ENCODE results near the gene HUS1B.
"Not testable (repeated sequence)": the region's sequence is repeated elsewhere in the genome, so short reads cannot be mapped to it uniquely, and the experiment has no call there.

DNA sequence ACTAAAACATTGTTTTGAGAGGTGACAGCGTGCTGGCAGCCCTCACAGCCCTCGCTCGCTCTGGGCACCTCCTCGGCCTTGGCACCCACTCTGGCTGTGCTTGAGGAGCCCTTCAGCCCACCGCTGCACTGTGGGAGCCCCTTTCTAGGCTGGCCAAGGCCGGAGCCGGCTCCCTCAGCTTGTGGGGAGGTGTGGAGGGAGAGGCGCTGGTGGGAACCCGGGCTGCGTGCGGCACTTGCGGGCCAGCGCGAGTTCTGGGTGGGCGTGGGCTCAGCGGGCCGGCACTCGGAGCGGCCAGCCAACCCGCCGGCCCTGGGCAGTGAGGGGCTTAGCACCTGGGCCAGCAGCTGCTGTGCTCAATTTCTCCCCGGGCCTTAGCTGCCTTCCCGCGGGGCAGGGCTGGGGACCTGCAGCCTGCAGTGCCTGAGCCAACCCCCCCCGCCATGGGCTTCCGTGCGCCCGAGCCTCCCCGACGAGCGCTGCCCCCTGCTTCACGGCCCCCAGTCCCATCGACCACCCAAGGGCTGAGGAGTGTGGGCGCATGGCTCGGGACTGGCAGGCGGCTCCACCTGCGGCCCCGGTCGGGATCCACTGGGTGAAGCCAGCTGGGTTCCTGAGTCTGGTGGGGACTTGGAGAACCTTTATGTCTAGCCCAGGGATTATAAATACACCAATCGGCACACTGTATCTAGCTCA lies 37.7 kb upstream of the HUS1B start:
- TF ChIP-seq, protein P1, sequence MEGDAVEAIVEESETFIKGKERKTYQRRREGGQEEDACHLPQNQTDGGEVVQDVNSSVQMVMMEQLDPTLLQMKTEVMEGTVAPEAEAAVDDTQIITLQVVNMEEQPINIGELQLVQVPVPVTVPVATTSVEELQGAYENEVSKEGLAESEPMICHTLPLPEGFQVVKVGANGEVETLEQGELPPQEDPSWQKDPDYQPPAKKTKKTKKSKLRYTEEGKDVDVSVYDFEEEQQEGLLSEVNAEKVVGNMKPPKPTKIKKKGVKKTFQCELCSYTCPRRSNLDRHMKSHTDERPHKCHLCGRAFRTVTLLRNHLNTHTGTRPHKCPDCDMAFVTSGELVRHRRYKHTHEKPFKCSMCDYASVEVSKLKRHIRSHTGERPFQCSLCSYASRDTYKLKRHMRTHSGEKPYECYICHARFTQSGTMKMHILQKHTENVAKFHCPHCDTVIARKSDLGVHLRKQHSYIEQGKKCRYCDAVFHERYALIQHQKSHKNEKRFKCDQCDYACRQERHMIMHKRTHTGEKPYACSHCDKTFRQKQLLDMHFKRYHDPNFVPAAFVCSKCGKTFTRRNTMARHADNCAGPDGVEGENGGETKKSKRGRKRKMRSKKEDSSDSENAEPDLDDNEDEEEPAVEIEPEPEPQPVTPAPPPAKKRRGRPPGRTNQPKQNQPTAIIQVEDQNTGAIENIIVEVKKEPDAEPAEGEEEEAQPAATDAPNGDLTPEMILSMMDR (IDR thresholded peaks at IDR 0.05): not testable (repeated sequence)
- TF ChIP-seq POLR2A, EP300 (IDR thresholded peaks at IDR 0.05): not testable (repeated sequence)
